Kidney epithelial cell (primary cell): Measurements from ENCODE around the gene FBXO21. TPM values are rescaled to one million over a fixed set of nuclear protein-coding genes. Genes with fewer than 3 reads are reported as not detected.
"Not testable (repeated sequence)": the region's sequence is repeated elsewhere in the genome, so short reads cannot be mapped to it uniquely, and the experiment has no call there.

Source experiments
- DNase-seq: peaks from one replicate; pipeline ENCODE4 v3.0.0-alpha.2; 2010; ENCODE audit warnings: low read depth
- H3K27me3 ChIP-seq: 2 replicates; pipeline ENCODE4 v1.6.0; 2011; ENCODE audit warnings: low read length; ENCODE audit not compliant: control insufficient read depth, insufficient read depth
- H3K36me3 ChIP-seq: 2 replicates; pipeline ENCODE4 v1.5.1; 2011; ENCODE audit warnings: low read length; ENCODE audit not compliant: control insufficient read depth, insufficient read depth
- H3K4me3 ChIP-seq: 2 replicates; pipeline ENCODE4 v1.5.1; 2011; ENCODE audit warnings: low read depth, mild to moderate bottlenecking, control low read depth, low read length
- total RNA-seq: library from RNA; depleted of rRNA; stranded (reverse); fragments of >200 nt; gene quantifications from 2 replicates; pipeline ENCODE4 v1.2.3, GENCODE V29; 2015
- TF ChIP-seq, protein P1 (sequence below): IDR thresholded peaks from 2 replicates; pipeline ENCODE4 v1.5.1; 2011; ENCODE audit warnings: mild to moderate bottlenecking, moderate library complexity, low read length, control low read depth, inconsistent platforms; ENCODE audit not compliant: insufficient read depth, poor library complexity, severe bottlenecking

Gene FBXO21
- total RNA-seq, 1 donor from 2014 or later = 82.1 TPM

- Histone ChIP-seq H3K27me3 (peaks cover 7% of the 10 kb centered on the region), H3K4me3 (no peak overlapping the region), H3K36me3 (no peaks in the 10 kb centered on the region)
- TF ChIP-seq, protein P1, sequence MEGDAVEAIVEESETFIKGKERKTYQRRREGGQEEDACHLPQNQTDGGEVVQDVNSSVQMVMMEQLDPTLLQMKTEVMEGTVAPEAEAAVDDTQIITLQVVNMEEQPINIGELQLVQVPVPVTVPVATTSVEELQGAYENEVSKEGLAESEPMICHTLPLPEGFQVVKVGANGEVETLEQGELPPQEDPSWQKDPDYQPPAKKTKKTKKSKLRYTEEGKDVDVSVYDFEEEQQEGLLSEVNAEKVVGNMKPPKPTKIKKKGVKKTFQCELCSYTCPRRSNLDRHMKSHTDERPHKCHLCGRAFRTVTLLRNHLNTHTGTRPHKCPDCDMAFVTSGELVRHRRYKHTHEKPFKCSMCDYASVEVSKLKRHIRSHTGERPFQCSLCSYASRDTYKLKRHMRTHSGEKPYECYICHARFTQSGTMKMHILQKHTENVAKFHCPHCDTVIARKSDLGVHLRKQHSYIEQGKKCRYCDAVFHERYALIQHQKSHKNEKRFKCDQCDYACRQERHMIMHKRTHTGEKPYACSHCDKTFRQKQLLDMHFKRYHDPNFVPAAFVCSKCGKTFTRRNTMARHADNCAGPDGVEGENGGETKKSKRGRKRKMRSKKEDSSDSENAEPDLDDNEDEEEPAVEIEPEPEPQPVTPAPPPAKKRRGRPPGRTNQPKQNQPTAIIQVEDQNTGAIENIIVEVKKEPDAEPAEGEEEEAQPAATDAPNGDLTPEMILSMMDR = no peak
- DNase-seq = no peak
Measured at GRCh38 chr12:117111386-117111785, 78.9 kb downstream of the FBXO21 start.

GRCh38 chr12:117109943-117110635 is 80.2 kb downstream of the FBXO21 start:
- no peak for DNase-seq
- no peaks in the 10 kb centered on the region for H3K36me3 ChIP-seq
- H3K4me3 ChIP-seq = no peak overlapping the region
- TF ChIP-seq, protein P1 = no peak
- H3K27me3 ChIP-seq = peaks cover 8% of the 10 kb centered on the region

GRCh38 chr12:117105902-117106301 is 84.4 kb downstream of the FBXO21 start:
- TF ChIP-seq, protein P1 = no peak
- Histone ChIP-seq H3K36me3 (no peaks in the 10 kb centered on the region), H3K27me3 (peaks cover 17% of the 10 kb centered on the region), H3K4me3 (no peak overlapping the region)
- no peak for DNase-seq

DNA sequence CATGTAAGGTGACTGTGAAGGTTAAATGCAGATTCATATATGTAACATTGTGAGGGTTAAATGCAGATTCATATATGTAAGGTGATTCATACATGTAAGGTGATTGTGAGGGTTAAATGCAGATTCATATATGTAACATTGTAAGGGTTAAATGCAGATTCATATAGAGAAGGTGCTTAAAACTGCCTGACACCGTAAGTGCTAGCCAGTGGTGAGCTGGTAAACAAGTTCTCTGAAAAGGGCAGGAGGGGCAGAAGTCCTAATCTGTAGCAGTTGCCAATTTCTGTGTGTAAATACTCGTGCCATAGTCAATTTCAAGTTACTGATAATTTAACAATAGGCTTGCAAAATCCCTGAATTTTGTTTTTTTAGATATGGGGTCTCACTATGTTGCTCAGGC is 86.3 kb downstream of the FBXO21 start:
- H3K27me3 ChIP-seq = peaks cover 32% of the 10 kb centered on the region
- not testable (repeated sequence) for H3K36me3 ChIP-seq, H3K4me3 ChIP-seq, DNase-seq

DNA sequence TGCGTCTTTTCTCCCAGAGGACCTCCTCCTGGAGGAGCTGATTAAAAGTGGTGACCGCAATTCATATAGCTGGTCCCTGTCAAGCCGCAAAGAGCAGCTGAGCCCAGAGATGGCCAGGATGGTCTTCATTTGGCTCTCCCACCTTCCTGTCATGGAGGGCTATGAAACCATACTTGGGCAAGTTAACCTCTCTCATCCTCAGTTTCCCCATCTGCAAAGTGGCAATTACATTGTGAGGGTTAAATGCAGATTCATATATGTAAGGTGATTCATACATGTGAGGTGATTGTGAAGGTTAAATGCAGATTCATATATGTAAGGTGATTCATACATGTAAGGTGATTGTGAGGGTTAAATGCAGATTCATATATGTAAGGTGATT is 87.5 kb downstream of the FBXO21 start:
- no peak for DNase-seq
- TF ChIP-seq, protein P1 = no peak
- peaks cover 43% of the 10 kb centered on the region for H3K27me3 ChIP-seq
- H3K4me3 ChIP-seq = no peak overlapping the region
- no peaks in the 10 kb centered on the region for H3K36me3 ChIP-seq

- DNase-seq = no peak
- TF ChIP-seq, protein P1 = no peak
- Histone ChIP-seq H3K36me3 (no peaks in the 10 kb centered on the region), H3K27me3 (peaks cover 47% of the 10 kb centered on the region), H3K4me3 (no peak overlapping the region)
Measured at GRCh38 chr12:117101953-117102799, 88.1 kb downstream of the FBXO21 start.
